GM12878 (cell line): ENCODE data around the gene DNAJC7. TPM values are rescaled to one million over a fixed set of nuclear protein-coding genes. Genes with fewer than 3 reads are reported as not detected.

ENCODE experiments used
- ATAC-seq: fragments of 200-7000 bp; cut with Tn5 transposase; 3 replicates; pipeline ENCODE4 v1.9.1; 2020; ENCODE audit warnings: mild to moderate bottlenecking, moderate library complexity
- BruUV-seq: library from RNA; stranded (reverse); fragments of 400-500 nt; replicated peaks from 2 replicates; lab custom pipeline; 2021; lab: Mats Ljungman, UMichigan
- CTCF ChIA-PET: fragments of 300-600 bp; sonication (Branson Sonifier 250); formaldehyde crosslinking; extraction: SDS; loops from one replicate; lab custom pipeline; 2021; ENCODE audit warnings: inconsistent platforms; lab: Yijun Ruan, JAX
- POLR2A ChIA-PET: fragments of 350-600 bp; formaldehyde crosslinking; extraction: SDS; loops from one replicate; lab custom pipeline; 2021; ENCODE audit warnings: inconsistent platforms; lab: Charles Lee
- RAD21 ChIA-PET: fragments of 300-600 bp; sonication (Branson Sonifier 250); formaldehyde crosslinking; loops from one replicate; lab custom pipeline; 2023; ENCODE audit warnings: antibody characterized with exemption; ENCODE audit not compliant: unreplicated experiment; lab: Charles Lee
- SMC1A ChIA-PET: fragments of 300-600 bp; sonication (Branson Sonifier 250); formaldehyde crosslinking; loops from one replicate; lab custom pipeline; 2023; ENCODE audit not compliant: unreplicated experiment, uncharacterized antibody; lab: Charles Lee
- DNase-seq: peaks from one replicate; pipeline ENCODE4 v3.0.0-alpha.2; 2011; ENCODE audit warnings: low read depth, low spot score
- FAIRE-seq: peaks from 3 replicates; lab custom pipeline; 2011; peaks lifted over from hg19 to GRCh38; lab: Jason Lieb, UNC
- H2AFZ ChIP-seq: 2 replicates; pipeline ENCODE4 v1.6.0; 2011; ENCODE audit warnings: low read depth, low read length, control low read depth; ENCODE audit not compliant: control insufficient read depth
- H3K27ac ChIP-seq: 2 replicates; pipeline ENCODE4 v1.5.1; 2011; ENCODE audit warnings: control low read depth; ENCODE audit not compliant: control insufficient read depth, insufficient read depth
- H3K27me3 ChIP-seq, 2 experiments: replicated peaks in 1 of 2; 2 replicates each; pipeline versions ENCODE4 v1.6.0 to v1.6.1; 2011; ENCODE audit warnings: low read length in 1 of 2; ENCODE audit not compliant: control insufficient read depth in 2 of 2, insufficient read depth in 2 of 2
- H3K36me3 ChIP-seq, 2 experiments: 2 replicates each; pipeline ENCODE4 v1.5.1; 2011; ENCODE audit warnings: low read length in 1 of 2; ENCODE audit not compliant: control insufficient read depth in 2 of 2, insufficient read depth in 2 of 2
- H3K4me1 ChIP-seq: 2 replicates; pipeline ENCODE4 v1.6.1; 2011; ENCODE audit warnings: mild to moderate bottlenecking, low read length, moderate library complexity, mixed read lengths; ENCODE audit not compliant: control insufficient read depth, insufficient read depth
- H3K4me2 ChIP-seq: 2 replicates; pipeline ENCODE4 v1.6.0; 2011; ENCODE audit warnings: control low read depth; ENCODE audit not compliant: control insufficient read depth, insufficient read depth
- H3K4me3 ChIP-seq: fragments of 200-600 bp; sonication (generic); 2 replicates; pipeline ENCODE4 v1.5.1; 2016
- H3K79me2 ChIP-seq: 2 replicates; pipeline ENCODE4 v1.6.0; 2011; ENCODE audit warnings: low read length; ENCODE audit not compliant: control insufficient read depth, insufficient read depth
- H3K9ac ChIP-seq: 2 replicates; pipeline ENCODE4 v1.8.0; 2011; ENCODE audit warnings: low read length, control low read depth, mixed read lengths; ENCODE audit not compliant: control insufficient read depth, insufficient read depth
- H3K9me3 ChIP-seq: replicated peaks from 3 replicates; pipeline ENCODE4 v1.5.1; 2011; ENCODE audit warnings: mild to moderate bottlenecking, low read length; ENCODE audit not compliant: control insufficient read depth, insufficient read depth
- H4K20me1 ChIP-seq: 2 replicates; pipeline ENCODE4 v1.6.0; 2011; ENCODE audit not compliant: control insufficient read depth, insufficient read depth
- IRF5 ChIP-seq: fragments of 450-650 bp; IDR thresholded peaks from 2 replicates; pipeline ENCODE4 v1.6.1; 2017; ENCODE audit warnings: borderline replicate concordance
- NFYA ChIP-seq: IDR thresholded peaks from 2 replicates; pipeline ENCODE4 v1.6.1; 2011; ENCODE audit warnings: low read depth, mild to moderate bottlenecking, low read length, improper control_type of control experiment, borderline replicate concordance
- SMARCA5 ChIP-seq: fragments of 450-650 bp; IDR thresholded peaks from 2 replicates; pipeline ENCODE4 v1.6.1; 2017; ENCODE audit warnings: mild to moderate bottlenecking
- TBL1XR1 ChIP-seq: IDR thresholded peaks from 2 replicates; pipeline ENCODE4 v1.6.1; 2012; ENCODE audit warnings: low read depth, low read length, improper control_type of control experiment
- ZBTB11 ChIP-seq: fragments of 450-650 bp; formaldehyde crosslinking; IDR thresholded peaks from 2 replicates; pipeline ENCODE4 v1.5.0; 2022; ENCODE audit warnings: mild to moderate bottlenecking, missing genetic modification characterization
- WGBS: methylation state at CpG from one replicate; pipeline ENCODE4 v1.1.6; 2016; ENCODE audit warnings: low lambda C conversion rate; ENCODE audit not compliant: insufficient replicate concordance, insufficient coverage; ENCODE audit errors: missing lambda C conversion rate; 5-methylcytosine and 5-hydroxymethylcytosine counted together
- in situ Hi-C: fragments of 300-500 bp; cut with MboI; formaldehyde crosslinking; loops from 9 replicates; pipeline ENCODE4 v1.14.3; 2018; ENCODE audit warnings: mixed read lengths
- intact Hi-C: fragments of 100-400 bp; cut with micrococcal nuclease; formaldehyde crosslinking; loops from one replicate; pipeline ENCODE4 v1.14.2; 2022; ENCODE audit not compliant: unreplicated experiment
- polyA plus RNA-seq, 11 experiments: library from polyadenylated mRNA; depleted of rRNA in 4 of 11; unstranded in 6 of 11; stranded (reverse) in 5 of 11; fragments of >200 nt; fragmentation: Nextera tagmentation in 4 of 11; fragmentation: Illumina TruSeq in 1 of 11; extraction: Ambion mirVana in 4 of 11; extraction: Trizol in 1 of 11; gene quantifications; 1 replicate in 1 of 11; 2 replicates in 10 of 11; pipeline versions ENCODE4 v1.2.1 to v1.2.3, GENCODE V29; 2011 to 2016; ENCODE audit warnings: inconsistent platforms in 2 of 11, missing spikeins in 2 of 11, low read depth in 1 of 11
- total RNA-seq, 4 experiments: library from RNA; depleted of rRNA in 3 of 4; stranded (reverse); fragments of >200 nt in 3 of 4; fragmentation: Illumina TruSeq in 1 of 4; extraction: Trizol in 1 of 4; gene quantifications; 2 replicates each; pipeline versions ENCODE4 v1.2.1 to v1.2.3, GENCODE V29; 2013 to 2021
- TF ChIP-seq, protein P1 (sequence below): fragments of 450-650 bp; IDR thresholded peaks from 2 replicates; pipeline ENCODE4 v1.6.1; 2017; ENCODE audit warnings: mild to moderate bottlenecking, moderate library complexity

Gene DNAJC7
- total and polyA plus RNA-seq, 10 of the 15 experiments (the other 5 are each of a cell fraction or from before 2014, with no cell fraction given), result 60.1 to 173 (median 94.9) TPM

DNA sequence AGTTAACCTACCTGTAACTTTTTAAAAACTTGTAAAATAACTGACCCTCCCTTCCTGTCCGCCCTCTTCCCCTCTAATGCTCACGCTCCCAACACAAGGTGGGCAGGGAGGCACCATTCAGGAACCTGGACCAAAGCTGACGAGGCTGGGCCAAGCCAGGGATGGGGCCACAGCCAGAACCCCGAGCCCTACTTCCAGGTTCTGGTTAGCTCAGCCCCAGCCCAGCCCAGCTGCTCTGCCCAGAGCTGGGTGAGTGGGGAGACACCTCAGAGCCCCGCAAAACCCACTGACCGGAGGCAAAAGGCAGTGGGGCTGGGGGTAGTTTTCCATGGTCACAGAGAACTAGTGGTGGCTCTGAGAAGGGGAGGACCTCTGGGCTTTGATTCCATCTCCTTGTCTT lies 43.2 kb downstream of the DNAJC7 start:
- ATAC-seq (no peak), FAIRE-seq (no peak), DNase-seq (no peak)
- Histone ChIP-seq H3K79me2 (peaks cover 6% of the 10 kb centered on the region), H2AFZ (no peak overlapping the region), H4K20me1 (no peaks in the 10 kb centered on the region), H3K4me3 (no peak overlapping the region), H3K27ac (no peak overlapping the region), H3K4me2 (no peak overlapping the region), H3K36me3 (peaks cover 33 to 41% of the 10 kb centered on the region in 2 experiments), H3K4me1 (peaks cover 24% of the 10 kb centered on the region), H3K9ac (no peak overlapping the region), H3K27me3 (no peaks in the 10 kb centered on the region), H3K9me3 (no peaks in the 10 kb centered on the region)
- TF ChIP-seq NFYA, result no peak
- TF ChIP-seq ZBTB11 (CRISPR knock-in tag), result no peak
- no peak for TF ChIP-seq IRF5
- TF ChIP-seq TBL1XR1, result no peak
- no peak for TF ChIP-seq SMARCA5
- TF ChIP-seq, protein P1, sequence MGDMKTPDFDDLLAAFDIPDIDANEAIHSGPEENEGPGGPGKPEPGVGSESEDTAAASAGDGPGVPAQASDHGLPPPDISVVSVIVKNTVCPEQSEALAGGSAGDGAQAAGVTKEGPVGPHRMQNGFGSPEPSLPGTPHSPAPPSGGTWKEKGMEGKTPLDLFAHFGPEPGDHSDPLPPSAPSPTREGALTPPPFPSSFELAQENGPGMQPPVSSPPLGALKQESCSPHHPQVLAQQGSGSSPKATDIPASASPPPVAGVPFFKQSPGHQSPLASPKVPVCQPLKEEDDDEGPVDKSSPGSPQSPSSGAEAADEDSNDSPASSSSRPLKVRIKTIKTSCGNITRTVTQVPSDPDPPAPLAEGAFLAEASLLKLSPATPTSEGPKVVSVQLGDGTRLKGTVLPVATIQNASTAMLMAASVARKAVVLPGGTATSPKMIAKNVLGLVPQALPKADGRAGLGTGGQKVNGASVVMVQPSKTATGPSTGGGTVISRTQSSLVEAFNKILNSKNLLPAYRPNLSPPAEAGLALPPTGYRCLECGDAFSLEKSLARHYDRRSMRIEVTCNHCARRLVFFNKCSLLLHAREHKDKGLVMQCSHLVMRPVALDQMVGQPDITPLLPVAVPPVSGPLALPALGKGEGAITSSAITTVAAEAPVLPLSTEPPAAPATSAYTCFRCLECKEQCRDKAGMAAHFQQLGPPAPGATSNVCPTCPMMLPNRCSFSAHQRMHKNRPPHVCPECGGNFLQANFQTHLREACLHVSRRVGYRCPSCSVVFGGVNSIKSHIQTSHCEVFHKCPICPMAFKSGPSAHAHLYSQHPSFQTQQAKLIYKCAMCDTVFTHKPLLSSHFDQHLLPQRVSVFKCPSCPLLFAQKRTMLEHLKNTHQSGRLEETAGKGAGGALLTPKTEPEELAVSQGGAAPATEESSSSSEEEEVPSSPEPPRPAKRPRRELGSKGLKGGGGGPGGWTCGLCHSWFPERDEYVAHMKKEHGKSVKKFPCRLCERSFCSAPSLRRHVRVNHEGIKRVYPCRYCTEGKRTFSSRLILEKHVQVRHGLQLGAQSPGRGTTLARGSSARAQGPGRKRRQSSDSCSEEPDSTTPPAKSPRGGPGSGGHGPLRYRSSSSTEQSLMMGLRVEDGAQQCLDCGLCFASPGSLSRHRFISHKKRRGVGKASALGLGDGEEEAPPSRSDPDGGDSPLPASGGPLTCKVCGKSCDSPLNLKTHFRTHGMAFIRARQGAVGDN, result no peak
- no TSS peak for BruUV-seq
- in situ Hi-C loops, result no loop called here
- ChIA-PET POLR2A (interaction anchor here (0.6 kb wide), 1 partner anchor 120 kb away, joined by 3 read pairs; no protein-coding TSS in a partner anchor), SMC1A (interaction anchor here (0.5 kb wide), 1 partner anchor 434 kb away, joined by 3 read pairs; no protein-coding TSS in a partner anchor), RAD21 (interaction anchor here (1.1 kb wide), 1 partner anchor 44 kb away, joined by 3 read pairs; the partner anchor contains the start of gene DNAJC7), CTCF (interaction anchor here (1.6 to 3.2 kb wide), 3 partner anchors 43 to 91 kb away, joined by 4 to 13 read pairs (median 8); partner anchors contain the start of gene DNAJC7)
- intact Hi-C loops, result no loop called here
- 83% methylated on average over 6 of the region's 6 CpGs for WGBS
